ENCODE measurements around the gene GLRX.

GLRX gene

DNA sequence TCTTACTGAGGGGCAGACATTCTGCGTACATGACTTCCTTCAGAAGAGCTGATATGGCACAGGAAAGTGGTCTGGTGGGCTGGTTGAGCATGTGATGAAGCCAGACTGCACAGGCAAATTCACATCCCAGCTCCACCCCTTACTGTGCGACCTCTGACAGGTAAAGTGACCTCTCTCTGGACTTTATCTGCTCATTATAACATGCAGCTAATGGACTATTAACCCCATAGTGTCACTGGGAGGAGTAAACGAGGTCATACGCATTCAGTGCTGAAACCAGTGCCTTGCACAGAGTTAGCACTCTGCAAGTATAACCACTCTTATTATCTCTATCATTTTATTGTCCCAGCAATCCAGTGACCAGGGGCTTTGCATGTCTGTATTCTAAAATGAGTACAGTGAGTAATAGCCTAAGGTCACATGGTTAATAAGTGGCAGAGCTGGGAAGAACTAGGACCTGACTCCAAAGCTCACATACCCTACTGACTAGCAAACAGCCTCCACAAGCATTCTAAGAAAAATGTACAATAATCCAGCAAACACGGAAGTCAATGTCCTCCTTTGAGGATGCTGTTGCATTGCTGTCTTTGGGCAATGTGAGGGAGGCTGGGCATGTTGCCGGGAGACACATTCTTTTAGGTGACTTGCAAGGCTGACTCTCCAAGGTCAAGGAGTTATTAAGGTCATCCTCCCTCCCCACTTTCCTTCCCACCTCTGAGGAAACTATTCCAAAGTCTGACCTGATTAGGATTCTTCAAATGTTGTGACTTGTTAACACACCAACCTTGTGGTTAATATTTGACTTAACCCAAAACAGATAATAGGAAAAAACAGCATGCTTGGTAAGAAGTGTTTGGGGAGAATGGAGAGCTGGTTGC, 19.0 kb downstream of the GLRX start:
- TF ChIP-seq, protein P1, sequence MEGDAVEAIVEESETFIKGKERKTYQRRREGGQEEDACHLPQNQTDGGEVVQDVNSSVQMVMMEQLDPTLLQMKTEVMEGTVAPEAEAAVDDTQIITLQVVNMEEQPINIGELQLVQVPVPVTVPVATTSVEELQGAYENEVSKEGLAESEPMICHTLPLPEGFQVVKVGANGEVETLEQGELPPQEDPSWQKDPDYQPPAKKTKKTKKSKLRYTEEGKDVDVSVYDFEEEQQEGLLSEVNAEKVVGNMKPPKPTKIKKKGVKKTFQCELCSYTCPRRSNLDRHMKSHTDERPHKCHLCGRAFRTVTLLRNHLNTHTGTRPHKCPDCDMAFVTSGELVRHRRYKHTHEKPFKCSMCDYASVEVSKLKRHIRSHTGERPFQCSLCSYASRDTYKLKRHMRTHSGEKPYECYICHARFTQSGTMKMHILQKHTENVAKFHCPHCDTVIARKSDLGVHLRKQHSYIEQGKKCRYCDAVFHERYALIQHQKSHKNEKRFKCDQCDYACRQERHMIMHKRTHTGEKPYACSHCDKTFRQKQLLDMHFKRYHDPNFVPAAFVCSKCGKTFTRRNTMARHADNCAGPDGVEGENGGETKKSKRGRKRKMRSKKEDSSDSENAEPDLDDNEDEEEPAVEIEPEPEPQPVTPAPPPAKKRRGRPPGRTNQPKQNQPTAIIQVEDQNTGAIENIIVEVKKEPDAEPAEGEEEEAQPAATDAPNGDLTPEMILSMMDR (IDR thresholded peaks at IDR 0.05; ENCODE audit: insufficient read depth, low read length, poor library complexity, severe bottlenecking) = no peak
- TF ChIP-seq EZH2phosphoT487 (conservative IDR thresholded peaks at IDR 0.05; ENCODE audit: low read length) = no peak
- H3K4me2 ChIP-seq (ENCODE audit: low read depth, low read length, poor library complexity, severe bottlenecking) = no peak overlapping the region
- no peaks in the 10 kb centered on the region for H3K79me2 ChIP-seq (ENCODE audit: insufficient read depth, low read length)
- no peak overlapping the region for H3K9ac ChIP-seq (ENCODE audit: low read length)
- no peak overlapping the region for H2AFZ ChIP-seq (ENCODE audit: low read depth, low read length, severe bottlenecking)
- no peaks in the 10 kb centered on the region for H4K20me1 ChIP-seq (ENCODE audit: low read depth, low read length)
- no peaks in the 10 kb centered on the region for H3K36me3 ChIP-seq (ENCODE audit: low read length)
- H3K9me3 ChIP-seq (ENCODE audit: insufficient read depth, low read length) = no peaks in the 10 kb centered on the region
- H3F3A ChIP-seq (ENCODE audit: insufficient read depth) = no peaks in the 10 kb centered on the region
- no peaks in the 10 kb centered on the region for H3K27me3 ChIP-seq (ENCODE audit: low read length)
- H3K4me3 ChIP-seq (ENCODE audit: insufficient read depth, low read length, poor library complexity, severe bottlenecking) = no peak overlapping the region
- no peaks in the 10 kb centered on the region for H3K9me2 ChIP-seq (replicated peaks; ENCODE audit: insufficient read depth, low read length)
- no peak overlapping the region for H3K27ac ChIP-seq (ENCODE audit: low read depth, low read length)

DNA sequence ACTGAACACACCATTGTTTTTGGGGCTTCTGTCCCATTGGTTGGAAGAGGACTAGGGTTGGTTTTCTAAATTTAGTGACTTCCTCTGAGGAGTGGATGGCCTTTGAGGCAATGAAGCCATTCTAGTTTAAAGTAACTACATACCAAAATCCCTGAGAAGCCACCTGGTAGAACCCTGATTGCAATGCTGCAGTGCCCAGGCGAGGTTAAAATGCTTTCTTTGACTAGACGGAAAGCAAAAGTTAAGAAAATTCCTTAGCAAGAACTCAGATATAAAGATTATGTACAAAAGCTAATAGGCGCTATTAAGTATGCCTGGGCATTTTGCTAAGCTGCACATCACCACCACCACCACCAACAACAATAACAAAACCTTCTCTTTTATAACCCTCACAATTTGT, 20.6 kb downstream of the GLRX start:
- Histone ChIP-seq H3K4me2 (ENCODE audit: low read depth, low read length, poor library complexity, severe bottlenecking) (no peak overlapping the region), H3K4me3 (ENCODE audit: insufficient read depth, low read length, poor library complexity, severe bottlenecking) (no peak overlapping the region), H3K9me3 (ENCODE audit: insufficient read depth, low read length) (no peaks in the 10 kb centered on the region), H2AFZ (ENCODE audit: low read depth, low read length, severe bottlenecking) (no peak overlapping the region), H3K36me3 (ENCODE audit: low read length) (no peaks in the 10 kb centered on the region), H3K27me3 (ENCODE audit: low read length) (no peaks in the 10 kb centered on the region), H4K20me1 (ENCODE audit: low read depth, low read length) (no peaks in the 10 kb centered on the region), H3K9ac (ENCODE audit: low read length) (no peak overlapping the region), H3K27ac (ENCODE audit: low read depth, low read length) (no peak overlapping the region), H3K79me2 (ENCODE audit: insufficient read depth, low read length) (no peaks in the 10 kb centered on the region), H3K9me2 (replicated peaks; ENCODE audit: insufficient read depth, low read length) (no peaks in the 10 kb centered on the region), H3F3A (ENCODE audit: insufficient read depth) (no peaks in the 10 kb centered on the region)
- TF ChIP-seq, protein P1 (IDR thresholded peaks at IDR 0.05; ENCODE audit: insufficient read depth, low read length, poor library complexity, severe bottlenecking) = no peak
- TF ChIP-seq EZH2phosphoT487 (conservative IDR thresholded peaks at IDR 0.05; ENCODE audit: low read length) = no peak

DNA sequence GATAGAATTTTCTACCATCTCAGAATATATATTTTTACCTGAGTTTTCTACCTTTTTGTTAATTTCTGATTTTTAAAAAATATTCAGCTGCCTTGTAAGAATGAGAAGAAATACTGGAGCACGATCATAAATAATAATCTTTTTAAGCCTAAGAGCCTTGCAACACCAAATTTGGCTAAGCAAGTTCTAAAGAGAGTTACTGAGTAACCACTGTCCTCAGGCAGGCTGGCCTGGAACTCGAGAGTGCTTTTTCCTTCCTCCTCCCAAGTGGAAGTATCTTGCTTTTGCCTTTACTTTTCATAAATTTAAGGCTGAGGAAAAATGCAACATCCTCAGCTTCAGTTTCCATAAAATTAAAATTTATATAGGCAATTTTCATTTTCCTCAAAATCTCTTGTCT, 21.0 kb downstream of the GLRX start:
- Histone ChIP-seq H3K79me2 (ENCODE audit: insufficient read depth, low read length) (no peaks in the 10 kb centered on the region), H3K4me3 (ENCODE audit: insufficient read depth, low read length, poor library complexity, severe bottlenecking) (no peak overlapping the region), H2AFZ (ENCODE audit: low read depth, low read length, severe bottlenecking) (no peak overlapping the region), H3F3A (ENCODE audit: insufficient read depth) (no peaks in the 10 kb centered on the region), H3K4me2 (ENCODE audit: low read depth, low read length, poor library complexity, severe bottlenecking) (no peak overlapping the region), H3K36me3 (ENCODE audit: low read length) (no peaks in the 10 kb centered on the region), H3K9ac (ENCODE audit: low read length) (no peak overlapping the region), H3K9me2 (replicated peaks; ENCODE audit: insufficient read depth, low read length) (no peaks in the 10 kb centered on the region), H3K9me3 (ENCODE audit: insufficient read depth, low read length) (no peaks in the 10 kb centered on the region), H3K27ac (ENCODE audit: low read depth, low read length) (no peak overlapping the region), H4K20me1 (ENCODE audit: low read depth, low read length) (no peaks in the 10 kb centered on the region), H3K27me3 (ENCODE audit: low read length) (no peaks in the 10 kb centered on the region)
- no peak for TF ChIP-seq EZH2phosphoT487 (conservative IDR thresholded peaks at IDR 0.05; ENCODE audit: low read length)
- TF ChIP-seq, protein P1 (IDR thresholded peaks at IDR 0.05; ENCODE audit: insufficient read depth, low read length, poor library complexity, severe bottlenecking) = no peak
